T-cell (primary cell): Measurements from ENCODE around the gene ENDOV. TPM values are rescaled to one million over a fixed set of nuclear protein-coding genes. Genes with fewer than 3 reads are reported as not detected.

Experiments
- ATAC-seq, 4 experiments: fragments of 200-7000 bp in 3 of 4; fragments of 150-1000 bp in 1 of 4; cut with Tn5 transposase; replicated peaks in 1 of 4; 1 replicate in 3 of 4; 2 replicates in 1 of 4; pipeline ENCODE4 v1.10.0; 2021; ENCODE audit warnings: moderate library complexity in 3 of 4, mild to moderate bottlenecking in 2 of 4, moderate number of reproducible peaks in 1 of 4
- CTCF ChIA-PET, 2 donors: fragments of 300-600 bp; sonication (Branson Sonifier 250); formaldehyde crosslinking; loops; one replicate each; lab custom pipeline; 2022; ENCODE audit warnings: antibody characterized with exemption in 2 of 2; lab: Charles Lee
- POLR2A ChIA-PET, 2 donors: fragments of 300-600 bp; sonication (Branson Sonifier 250); formaldehyde crosslinking; loops; one replicate each; lab custom pipeline; 2022; ENCODE audit warnings: antibody characterized with exemption in 2 of 2; lab: Charles Lee
- DNase-seq, 35 experiments: peaks; one replicate each; pipeline versions ENCODE4 v3.0.0 to v3.0.0-alpha.2; 2013 to 2023
- H3K27ac ChIP-seq: one replicate; pipeline ENCODE4 v1.5.1; 2013; ENCODE audit warnings: low read length
- H3K27me3 ChIP-seq, 2 experiments: replicated peaks in 1 of 2; 1 replicate in 1 of 2; 2 replicates in 1 of 2; pipeline versions ENCODE4 v1.6.1 to v1.7.0; 2013; ENCODE audit warnings: low read length in 1 of 2, mixed read lengths in 1 of 2; ENCODE audit not compliant: control insufficient read depth in 2 of 2, insufficient read depth in 2 of 2; ENCODE audit errors: extremely low read depth in 1 of 2
- H3K36me3 ChIP-seq, 2 donors: 1 replicate in 1 of 2; 2 replicates in 1 of 2; pipeline versions ENCODE4 v1.6.1 to v1.7.0; 2013; ENCODE audit warnings: low read length in 1 of 2; ENCODE audit not compliant: control insufficient read depth in 2 of 2, insufficient read depth in 1 of 2; ENCODE audit errors: extremely low read depth in 1 of 2
- H3K4me1 ChIP-seq, 2 experiments: 1 replicate in 1 of 2; 2 replicates in 1 of 2; pipeline versions ENCODE4 v1.6.1 to v1.7.0; 2013; ENCODE audit warnings: low read length in 2 of 2, mixed read lengths in 1 of 2; ENCODE audit not compliant: insufficient read depth in 2 of 2, control insufficient read depth in 1 of 2; ENCODE audit errors: extremely low read depth in 1 of 2
- H3K4me3 ChIP-seq, 2 donors: 1 replicate in 1 of 2; 2 replicates in 1 of 2; pipeline versions ENCODE4 v1.5.1 to v1.7.0; 2013; ENCODE audit warnings: mild to moderate bottlenecking in 2 of 2, low read length in 1 of 2, moderate library complexity in 1 of 2; ENCODE audit not compliant: control insufficient read depth in 1 of 2; ENCODE audit errors: extremely low read depth in 1 of 2
- H3K9me3 ChIP-seq: 2 replicates; pipeline ENCODE4 v1.7.0; 2013
- H3K27ac Mint-ChIP-seq, 2 donors: one replicate each; pipeline ENCODE4 v1.8.0; 2020 to 2021; ENCODE audit warnings: mild to moderate bottlenecking in 2 of 2, mixed read lengths in 2 of 2
- H3K27me3 Mint-ChIP-seq, 2 donors: one replicate each; pipeline ENCODE4 v1.8.0; 2021 to 2022; ENCODE audit warnings: mixed read lengths in 2 of 2
- H3K36me3 Mint-ChIP-seq: one replicate; pipeline ENCODE4 v1.8.0; 2021; ENCODE audit warnings: mixed read lengths
- H3K4me1 Mint-ChIP-seq, 3 donors: one replicate each; pipeline ENCODE4 v1.8.0; 2020 to 2022; ENCODE audit warnings: mixed read lengths in 3 of 3, mild to moderate bottlenecking in 1 of 3
- H3K4me3 Mint-ChIP-seq, 3 donors: one replicate each; pipeline ENCODE4 v1.8.0; 2020 to 2022; ENCODE audit warnings: mild to moderate bottlenecking in 3 of 3, mixed read lengths in 3 of 3, moderate library complexity in 3 of 3
- H3K9me3 Mint-ChIP-seq, 3 donors: one replicate each; pipeline ENCODE4 v1.8.0; 2020 to 2022; ENCODE audit warnings: mixed read lengths in 3 of 3
- WGBS: methylation state at CpG from one replicate; pipeline ENCODE4 v1.1.5; 2013; ENCODE audit warnings: missing lambda C conversion rate; ENCODE audit not compliant: insufficient coverage; 5-methylcytosine and 5-hydroxymethylcytosine counted together
- total RNA-seq, 35 experiments: library from RNA in 6 of 35; stranded (reverse) in 6 of 35; fragments of 120-200 nt in 1 of 35; gene quantifications; one replicate each; pipeline versions ENCODE4 v1.2.1 to v1.2.4 and lab custom pipeline; 2013 to 2026

ENDOV gene
- total RNA-seq, 5 donors from 2014 or later (not counting 1 experiment from before 2014, with no cell fraction given), result 17.1 to 22.2 (median 21.1) TPM

GRCh38 chr17:80441133-80441578 lies 26.2 kb downstream of the ENDOV start:
- Histone ChIP-seq H3K27ac (no peak overlapping the region), H3K4me3 (no peak overlapping the region), H3K4me1 (no peaks in the 10 kb centered on the region), H3K27me3 (peaks cover 0 to 54% of the 10 kb centered on the region in 2 experiments), H3K36me3 (no peaks in the 10 kb centered on the region), H3K9me3 (no peaks in the 10 kb centered on the region)
- ATAC-seq, result peak in 2 of 4 experiments; percentile 45 to 58
- Mint-ChIP-seq H3K36me3 (no peaks in the 10 kb centered on the region), H3K4me3 (no peak overlapping the region), H3K4me1 (no peaks in the 10 kb centered on the region), H3K27ac (no peak overlapping the region), H3K9me3 (no peaks in the 10 kb centered on the region), H3K27me3 (peaks cover 11 to 26% of the 10 kb centered on the region in 2 donors)
- ChIA-PET POLR2A (no interaction called here), CTCF (no interaction called here)
- peak in 28 of 35 experiments; percentile 19 to 73 (median 45) for DNase-seq
- 33% methylated on average over 9 of the region's 14 CpGs for WGBS

- Mint-ChIP-seq H3K4me1 (no peaks in the 10 kb centered on the region), H3K4me3 (no peak overlapping the region), H3K9me3 (no peaks in the 10 kb centered on the region), H3K27me3 (peaks cover 11 to 26% of the 10 kb centered on the region in 2 donors), H3K27ac (peak overlapping the region in 1 of 2 donors; percentile 59), H3K36me3 (no peaks in the 10 kb centered on the region)
- Histone ChIP-seq H3K4me3 (no peak overlapping the region), H3K27ac (no peak overlapping the region), H3K4me1 (no peaks in the 10 kb centered on the region), H3K27me3 (peaks cover 0 to 60% of the 10 kb centered on the region in 2 experiments), H3K9me3 (no peaks in the 10 kb centered on the region), H3K36me3 (no peaks in the 10 kb centered on the region)
- ChIA-PET POLR2A (no interaction called here), CTCF (no interaction called here)
- no peak for ATAC-seq
- WGBS, result 87% methylated on average over 10 of the region's 14 CpGs
- DNase-seq, result no peak
Measured at GRCh38 chr17:80441598-80442322, 26.8 kb downstream of the ENDOV start.

- Histone ChIP-seq H3K4me3 (no peak overlapping the region), H3K27ac (no peak overlapping the region), H3K9me3 (no peaks in the 10 kb centered on the region), H3K4me1 (no peaks in the 10 kb centered on the region), H3K27me3 (peaks cover 0 to 61% of the 10 kb centered on the region in 2 experiments), H3K36me3 (no peaks in the 10 kb centered on the region)
- H3K9me3 Mint-ChIP-seq, result no peaks in the 10 kb centered on the region
- no peaks in the 10 kb centered on the region for H3K36me3 Mint-ChIP-seq
- peaks cover 11 to 26% of the 10 kb centered on the region in 2 donors for H3K27me3 Mint-ChIP-seq
- no peak overlapping the region for H3K27ac Mint-ChIP-seq
- H3K4me3 Mint-ChIP-seq, result no peak overlapping the region
- 20% methylated on average over 1 of the region's 12 CpGs for WGBS
- DNase-seq (no peak), ATAC-seq (no peak)
- ChIA-PET POLR2A (no interaction called here), CTCF (no interaction called here)
- H3K4me1 Mint-ChIP-seq, result no peaks in the 10 kb centered on the region
Measured at GRCh38 chr17:80442323-80442659, 27.3 kb downstream of the ENDOV start.

DNA sequence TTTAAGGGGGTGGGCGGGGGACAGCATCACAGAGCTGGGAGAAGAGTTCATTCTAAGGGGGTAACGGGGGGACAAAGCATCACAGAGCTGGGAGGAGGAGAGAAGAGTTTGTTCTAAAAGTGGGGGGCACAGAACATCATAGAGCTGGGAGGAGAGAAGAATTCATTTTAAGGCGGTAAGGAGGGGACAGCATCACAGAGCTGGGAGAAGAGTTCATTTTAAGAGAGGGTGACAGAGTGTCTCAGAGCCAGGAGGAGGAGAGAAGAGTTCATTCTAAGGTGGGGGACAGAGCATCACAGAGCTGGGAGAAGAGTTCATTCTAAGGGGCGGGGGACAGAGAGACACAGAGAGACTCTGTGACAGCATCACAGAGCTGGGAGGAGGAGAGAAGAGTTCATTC lies 27.8 kb downstream of the ENDOV start:
- Histone ChIP-seq H3K36me3 (no peaks in the 10 kb centered on the region), H3K4me3 (no peak overlapping the region), H3K27ac (no peak overlapping the region), H3K27me3 (peaks cover 0 to 61% of the 10 kb centered on the region in 2 experiments), H3K9me3 (no peaks in the 10 kb centered on the region), H3K4me1 (no peaks in the 10 kb centered on the region)
- ATAC-seq (no peak), DNase-seq (no peak)
- Mint-ChIP-seq H3K4me1 (no peaks in the 10 kb centered on the region), H3K27ac (no peak overlapping the region), H3K4me3 (no peak overlapping the region), H3K9me3 (no peaks in the 10 kb centered on the region), H3K36me3 (no peaks in the 10 kb centered on the region), H3K27me3 (peaks cover 11 to 26% of the 10 kb centered on the region in 2 donors)
- WGBS, result 85% methylated on average over 3 of the region's 4 CpGs
- POLR2A ChIA-PET, result interaction anchor here in 1 of 2 donors (0.5 kb wide), 1 partner anchor 24 kb away, joined by 7 read pairs; no protein-coding TSS in a partner anchor
- CTCF ChIA-PET, result no interaction called here

DNA sequence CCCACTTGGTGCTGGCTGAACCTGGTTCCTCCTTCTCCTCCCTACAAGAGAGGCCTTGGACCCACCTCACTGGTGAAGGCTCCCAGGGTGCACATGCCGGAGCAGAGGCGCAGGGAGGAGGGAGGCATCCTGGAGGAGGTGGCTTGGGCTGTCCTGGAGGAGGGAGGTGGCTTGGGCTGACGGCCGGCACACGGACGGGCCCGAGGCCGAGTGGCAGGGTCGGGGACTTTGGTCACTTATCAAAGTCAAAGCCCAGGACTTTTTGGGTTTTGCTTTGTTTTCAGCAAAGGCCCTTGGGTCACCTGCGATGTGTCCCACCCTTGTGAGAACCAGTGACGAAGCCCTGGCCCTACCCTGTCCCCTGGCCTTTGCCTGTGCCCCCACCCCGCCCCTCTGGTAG lies 28.5 kb downstream of the ENDOV start:
- no peak for ATAC-seq
- DNase-seq, result no peak
- 41% methylated on average over 9 of the region's 12 CpGs for WGBS
- Histone ChIP-seq H3K4me3 (no peak overlapping the region), H3K27me3 (peaks cover 0 to 63% of the 10 kb centered on the region in 2 experiments), H3K9me3 (no peaks in the 10 kb centered on the region), H3K36me3 (no peaks in the 10 kb centered on the region), H3K4me1 (no peaks in the 10 kb centered on the region), H3K27ac (no peak overlapping the region)
- ChIA-PET POLR2A (no interaction called here), CTCF (no interaction called here)
- no peak overlapping the region for H3K4me3 Mint-ChIP-seq
- no peaks in the 10 kb centered on the region for H3K9me3 Mint-ChIP-seq
- H3K27ac Mint-ChIP-seq, result no peak overlapping the region
- peaks cover 11 to 26% of the 10 kb centered on the region in 2 donors for H3K27me3 Mint-ChIP-seq
- no peaks in the 10 kb centered on the region for H3K4me1 Mint-ChIP-seq
- no peaks in the 10 kb centered on the region for H3K36me3 Mint-ChIP-seq

DNA sequence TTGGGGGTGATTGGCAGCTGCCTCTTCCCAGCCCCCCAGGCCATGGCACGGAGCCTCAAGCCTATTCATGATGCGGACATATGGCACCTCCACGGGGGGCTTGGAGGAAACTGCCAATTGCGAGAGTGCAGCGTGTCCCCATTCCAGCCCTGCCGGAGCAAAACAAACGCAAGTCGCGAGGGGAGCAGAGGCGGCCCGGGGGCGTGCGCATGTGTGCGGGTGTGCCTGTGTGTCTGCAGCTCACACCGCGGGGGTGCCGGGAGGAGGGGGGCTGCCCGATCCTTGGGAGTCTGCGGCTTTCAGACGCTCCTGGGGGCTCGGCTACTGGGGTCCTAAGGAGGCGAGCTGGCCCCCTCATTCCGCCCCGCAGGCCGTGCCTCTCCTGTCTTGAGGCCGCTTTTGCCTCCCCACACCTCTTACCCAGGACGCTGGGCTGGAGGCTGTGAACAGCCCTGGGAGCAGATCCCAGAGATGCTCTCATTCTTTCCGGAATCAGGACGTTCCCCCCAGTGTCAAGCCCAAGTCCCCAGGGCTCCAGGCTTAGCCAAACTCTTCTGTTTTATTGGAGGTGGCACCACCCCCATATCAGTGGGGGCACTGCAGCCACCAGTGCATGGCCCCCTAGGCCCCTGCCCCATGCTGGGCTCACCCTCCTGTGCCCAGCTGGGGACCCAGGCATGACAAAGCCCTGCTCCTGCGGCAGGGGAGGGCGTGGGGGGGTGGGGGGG lies 29.1 kb downstream of the ENDOV start:
- WGBS, result 49% methylated on average over 28 of the region's 31 CpGs
- Mint-ChIP-seq H3K36me3 (no peaks in the 10 kb centered on the region), H3K9me3 (no peaks in the 10 kb centered on the region), H3K27me3 (peaks cover 11 to 26% of the 10 kb centered on the region in 2 donors), H3K4me1 (no peaks in the 10 kb centered on the region), H3K27ac (no peak overlapping the region), H3K4me3 (no peak overlapping the region)
- DNase-seq, result no peak
- H3K9me3 ChIP-seq, result no peaks in the 10 kb centered on the region
- no peak for ATAC-seq
- no peaks in the 10 kb centered on the region for H3K4me1 ChIP-seq
- CTCF ChIA-PET, result no interaction called here
- H3K4me3 ChIP-seq, result no peak overlapping the region
- H3K27me3 ChIP-seq, result peaks cover 0 to 58% of the 10 kb centered on the region in 2 experiments
- H3K36me3 ChIP-seq, result no peaks in the 10 kb centered on the region
- no peak overlapping the region for H3K27ac ChIP-seq
- POLR2A ChIA-PET, result no interaction called here
